Loucy (cell line): ENCODE data around the gene FAM25G.

Experiments
- EZH2phosphoT487 ChIP-seq: fragments of 200-600 bp; IDR thresholded peaks from 2 replicates; pipeline ENCODE4 v1.6.1; 2018; ENCODE audit warnings: antibody characterized with exemption, mild to moderate bottlenecking, moderate library complexity, borderline replicate concordance
- TF ChIP-seq, protein P1 (sequence below): fragments of 200-600 bp; sonication (generic); conservative IDR thresholded peaks from 2 replicates; pipeline ENCODE4 v1.5.1; 2014; ENCODE audit warnings: mild to moderate bottlenecking, antibody characterized with exemption, low read length

DNA sequence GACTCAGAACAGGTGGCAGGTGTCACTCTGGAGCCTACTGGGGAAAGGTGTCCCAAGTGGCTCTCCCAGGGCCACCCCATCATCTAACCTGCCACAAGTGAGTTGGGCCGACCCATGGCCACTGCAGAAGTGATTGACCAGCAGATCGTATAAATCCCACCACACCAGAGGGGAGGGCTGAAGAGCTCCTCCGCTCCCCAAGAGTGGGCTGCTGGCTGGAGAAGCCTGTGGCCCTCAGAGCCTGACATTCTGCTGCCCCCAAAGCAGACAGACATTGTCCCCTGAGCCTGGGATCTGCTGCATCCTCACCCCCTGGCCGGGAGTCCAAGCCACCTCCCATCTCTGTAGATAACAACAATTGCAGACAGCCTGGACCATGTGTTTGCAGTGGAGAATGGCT is 44.3 kb downstream of the FAM25G start:
- TF ChIP-seq, protein P1, sequence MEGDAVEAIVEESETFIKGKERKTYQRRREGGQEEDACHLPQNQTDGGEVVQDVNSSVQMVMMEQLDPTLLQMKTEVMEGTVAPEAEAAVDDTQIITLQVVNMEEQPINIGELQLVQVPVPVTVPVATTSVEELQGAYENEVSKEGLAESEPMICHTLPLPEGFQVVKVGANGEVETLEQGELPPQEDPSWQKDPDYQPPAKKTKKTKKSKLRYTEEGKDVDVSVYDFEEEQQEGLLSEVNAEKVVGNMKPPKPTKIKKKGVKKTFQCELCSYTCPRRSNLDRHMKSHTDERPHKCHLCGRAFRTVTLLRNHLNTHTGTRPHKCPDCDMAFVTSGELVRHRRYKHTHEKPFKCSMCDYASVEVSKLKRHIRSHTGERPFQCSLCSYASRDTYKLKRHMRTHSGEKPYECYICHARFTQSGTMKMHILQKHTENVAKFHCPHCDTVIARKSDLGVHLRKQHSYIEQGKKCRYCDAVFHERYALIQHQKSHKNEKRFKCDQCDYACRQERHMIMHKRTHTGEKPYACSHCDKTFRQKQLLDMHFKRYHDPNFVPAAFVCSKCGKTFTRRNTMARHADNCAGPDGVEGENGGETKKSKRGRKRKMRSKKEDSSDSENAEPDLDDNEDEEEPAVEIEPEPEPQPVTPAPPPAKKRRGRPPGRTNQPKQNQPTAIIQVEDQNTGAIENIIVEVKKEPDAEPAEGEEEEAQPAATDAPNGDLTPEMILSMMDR = no peak
- TF ChIP-seq EZH2phosphoT487 = no peak
